Effector memory CD8-positive, alpha-beta T cell (primary cell): Measurements from ENCODE around the gene TTBK1.

ENCODE experiments used
- ATAC-seq: fragments of 150-1000 bp; cut with Tn5 transposase; replicated peaks from 2 replicates; pipeline ENCODE4 v1.10.0; 2021; ENCODE audit warnings: mild to moderate bottlenecking, moderate library complexity
- DNase-seq, 3 experiments: peaks; one replicate each; pipeline ENCODE4 v3.0.0; 2021
- H3K27ac Mint-ChIP-seq, 2 donors: one replicate each; pipeline ENCODE4 v1.8.0; 2022; ENCODE audit warnings: mild to moderate bottlenecking in 2 of 2, mixed read lengths in 2 of 2, moderate library complexity in 2 of 2
- H3K27me3 Mint-ChIP-seq, 2 donors: one replicate each; pipeline ENCODE4 v1.8.0; 2022; ENCODE audit warnings: mixed read lengths in 2 of 2
- H3K36me3 Mint-ChIP-seq: one replicate; pipeline ENCODE4 v1.8.0; 2022; ENCODE audit warnings: mild to moderate bottlenecking, moderate library complexity, mixed read lengths; ENCODE audit not compliant: insufficient read depth
- H3K4me1 Mint-ChIP-seq, 2 donors: one replicate each; pipeline ENCODE4 v1.8.0; 2022; ENCODE audit warnings: low read depth in 2 of 2, mixed read lengths in 2 of 2
- H3K4me3 Mint-ChIP-seq, 2 donors: one replicate each; pipeline ENCODE4 v1.8.0; 2022; ENCODE audit warnings: mild to moderate bottlenecking in 2 of 2, mixed read lengths in 2 of 2, moderate library complexity in 2 of 2
- H3K9me3 Mint-ChIP-seq, 2 donors: one replicate each; pipeline ENCODE4 v1.8.0; 2022; ENCODE audit warnings: mixed read lengths in 2 of 2

The TTBK1 gene

GRCh38 chr6:43306086-43306485, 62.8 kb downstream of the TTBK1 start:
- peaks cover 6 to 7% of the 10 kb centered on the region in 2 donors for H3K4me1 Mint-ChIP-seq
- no peaks in the 10 kb centered on the region for H3K36me3 Mint-ChIP-seq
- DNase-seq (no peak), ATAC-seq (no peak)
- no peaks in the 10 kb centered on the region for H3K9me3 Mint-ChIP-seq
- H3K27me3 Mint-ChIP-seq, result peaks cover 8 to 30% of the 10 kb centered on the region in 2 donors
- H3K4me3 Mint-ChIP-seq, result no peak overlapping the region
- peak overlapping the region in 1 of 2 donors; percentile 39 for H3K27ac Mint-ChIP-seq

GRCh38 chr6:43307451-43308100, 64.3 kb downstream of the TTBK1 start:
- H3K27me3 Mint-ChIP-seq, result peaks cover 5 to 20% of the 10 kb centered on the region in 2 donors
- H3K27ac Mint-ChIP-seq, result no peak overlapping the region
- no peaks in the 10 kb centered on the region for H3K9me3 Mint-ChIP-seq
- H3K36me3 Mint-ChIP-seq, result no peaks in the 10 kb centered on the region
- DNase-seq (no peak), ATAC-seq (no peak)
- H3K4me1 Mint-ChIP-seq, result peaks cover 6 to 7% of the 10 kb centered on the region in 2 donors
- H3K4me3 Mint-ChIP-seq, result peak overlapping the region; percentile 4 to 57

GRCh38 chr6:43308101-43308989, 65.1 kb downstream of the TTBK1 start, which contains the start of gene CRIP3:
Gene CRIP3 (minus strand): TSS chr6:43308826. CDS start chr6:43308792, 34 bp downstream.
- Mint-ChIP-seq H3K27me3 (peaks cover 5 to 17% of the 10 kb centered on the region in 2 donors), H3K27ac (peak within 1 kb of the TSS in 1 of 2 donors; percentile 87), H3K4me3 (peak within 1 kb of the TSS; percentile 74), H3K4me1 (peaks cover 6 to 7% of the 10 kb centered on the region in 2 donors), H3K9me3 (no peaks in the 10 kb centered on the region), H3K36me3 (no peaks in the 10 kb centered on the region)
- peak; percentile 85 for ATAC-seq
- DNase-seq, result peak; percentile 14 to 26 (median 25)

- Mint-ChIP-seq H3K36me3 (no peaks in the 10 kb centered on the region), H3K4me3 (peak overlapping the region; percentile 74), H3K9me3 (no peaks in the 10 kb centered on the region), H3K27ac (peak overlapping the region in 1 of 2 donors; percentile 87), H3K27me3 (peaks cover 5 to 17% of the 10 kb centered on the region in 2 donors), H3K4me1 (peaks cover 6 to 7% of the 10 kb centered on the region in 2 donors)
- ATAC-seq, result no peak
- DNase-seq, result no peak
Measured at GRCh38 chr6:43308990-43309477, 65.8 kb downstream of the TTBK1 start.

GRCh38 chr6:43310134-43310533, 66.9 kb downstream of the TTBK1 start:
- peaks cover 5 to 17% of the 10 kb centered on the region in 2 donors for H3K27me3 Mint-ChIP-seq
- H3K36me3 Mint-ChIP-seq, result no peaks in the 10 kb centered on the region
- ATAC-seq, result no peak
- no peak overlapping the region for H3K4me3 Mint-ChIP-seq
- H3K27ac Mint-ChIP-seq, result no peak overlapping the region
- peaks cover 6 to 7% of the 10 kb centered on the region in 2 donors for H3K4me1 Mint-ChIP-seq
- no peak for DNase-seq
- H3K9me3 Mint-ChIP-seq, result no peaks in the 10 kb centered on the region

DNA sequence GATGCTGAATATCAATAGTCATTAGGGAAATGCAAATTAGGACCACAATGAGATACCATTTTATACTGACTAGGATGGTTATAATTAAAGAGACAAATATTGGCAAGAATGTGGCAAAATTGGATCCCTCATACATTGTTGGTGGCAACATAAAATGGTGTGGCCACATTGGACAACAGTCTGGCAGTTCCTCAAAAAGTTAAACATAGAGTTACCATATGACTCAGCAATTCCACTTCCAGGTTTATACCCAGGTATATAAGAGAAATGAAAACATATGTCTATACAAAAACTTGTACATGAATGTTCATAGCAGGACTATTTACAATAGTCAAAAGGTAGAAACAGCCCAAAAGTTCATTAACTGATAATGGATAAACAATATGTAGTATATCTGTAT, 67.3 kb downstream of the TTBK1 start:
- Mint-ChIP-seq H3K27ac (no peak overlapping the region), H3K27me3 (peaks cover 5 to 17% of the 10 kb centered on the region in 2 donors), H3K4me1 (peaks cover 7 to 9% of the 10 kb centered on the region in 2 donors), H3K36me3 (no peaks in the 10 kb centered on the region), H3K9me3 (no peaks in the 10 kb centered on the region), H3K4me3 (no peak overlapping the region)
- DNase-seq (no peak), ATAC-seq (no peak)

GRCh38 chr6:43311666-43312065, 68.4 kb downstream of the TTBK1 start:
- Mint-ChIP-seq H3K27ac (no peak overlapping the region), H3K27me3 (peaks cover 5 to 12% of the 10 kb centered on the region in 2 donors), H3K4me3 (no peak overlapping the region), H3K4me1 (peaks cover 7 to 9% of the 10 kb centered on the region in 2 donors), H3K36me3 (no peaks in the 10 kb centered on the region), H3K9me3 (no peaks in the 10 kb centered on the region)
- ATAC-seq (no peak), DNase-seq (no peak)

DNA sequence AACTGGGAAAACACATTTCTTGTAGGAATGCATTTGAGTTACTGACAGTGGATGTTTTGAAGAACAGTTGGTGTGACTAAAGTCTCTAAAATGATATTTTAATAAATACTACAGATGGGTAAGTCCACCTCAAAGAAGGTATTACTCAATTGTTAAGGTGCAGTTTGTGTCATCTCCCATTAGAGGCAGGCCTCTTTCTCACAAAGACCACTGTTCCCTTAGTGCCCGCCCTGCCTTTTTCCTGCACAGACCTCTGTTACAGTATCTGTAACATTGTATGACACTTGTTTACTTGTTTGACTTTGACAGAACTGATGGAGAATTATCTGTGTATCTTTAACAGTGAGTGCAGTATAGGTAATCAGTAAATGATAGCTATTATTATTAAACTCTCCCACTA, 70.5 kb downstream of the TTBK1 start:
- no peak for ATAC-seq
- H3K9me3 Mint-ChIP-seq, result no peaks in the 10 kb centered on the region

GRCh38 chr6:43318011-43318410, 74.7 kb downstream of the TTBK1 start:
- DNase-seq, result no peak
- H3K27me3 Mint-ChIP-seq, result no peaks in the 10 kb centered on the region
- H3K4me1 Mint-ChIP-seq, result peaks cover 0 to 2% of the 10 kb centered on the region in 2 donors
- no peaks in the 10 kb centered on the region for H3K36me3 Mint-ChIP-seq
- H3K9me3 Mint-ChIP-seq, result no peaks in the 10 kb centered on the region
- ATAC-seq, result no peak
- H3K27ac Mint-ChIP-seq, result peak overlapping the region in 1 of 2 donors; percentile 35
- no peak overlapping the region for H3K4me3 Mint-ChIP-seq

More for the DNA sequence above, 70.5 kb downstream of the TTBK1 start:
- no peak overlapping the region for H3K27ac Mint-ChIP-seq
- peaks cover under 1 to 3% of the 10 kb centered on the region in 2 donors for H3K4me1 Mint-ChIP-seq
- no peak for DNase-seq
- no peaks in the 10 kb centered on the region for H3K36me3 Mint-ChIP-seq
- no peak overlapping the region for H3K4me3 Mint-ChIP-seq
- peaks cover 0 to 8% of the 10 kb centered on the region in 2 donors for H3K27me3 Mint-ChIP-seq

GRCh38 chr6:43325876-43326275, 82.6 kb downstream of the TTBK1 start:
- no peak overlapping the region for H3K27ac Mint-ChIP-seq
- H3K4me3 Mint-ChIP-seq, result no peak overlapping the region
- ATAC-seq (no peak), DNase-seq (no peak)
- H3K9me3 Mint-ChIP-seq, result no peaks in the 10 kb centered on the region
- H3K27me3 Mint-ChIP-seq, result no peaks in the 10 kb centered on the region
- no peaks in the 10 kb centered on the region for H3K4me1 Mint-ChIP-seq
- H3K36me3 Mint-ChIP-seq, result peaks cover 3% of the 10 kb centered on the region

DNA sequence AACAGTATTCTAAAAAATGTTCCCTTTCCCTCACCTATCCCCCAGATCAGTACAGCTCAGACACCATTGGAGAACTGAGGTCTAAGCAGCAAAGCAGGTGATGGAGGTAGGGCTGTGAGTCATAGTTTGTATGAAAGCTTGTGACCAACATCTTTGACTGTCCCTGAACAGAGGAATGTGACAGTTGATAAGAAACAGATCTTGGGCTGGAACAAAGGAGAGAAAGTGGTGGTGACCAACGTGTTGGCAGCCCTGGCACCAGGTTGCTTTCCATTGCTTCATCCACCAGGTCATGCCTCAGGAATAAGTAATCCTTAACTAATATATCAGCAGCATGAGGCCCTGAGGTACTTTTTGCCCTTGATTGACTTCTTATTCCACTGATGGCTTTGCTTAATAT, 85.2 kb downstream of the TTBK1 start:
- DNase-seq, result no peak
- H3K9me3 Mint-ChIP-seq, result no peaks in the 10 kb centered on the region
- no peak overlapping the region for H3K27ac Mint-ChIP-seq
- H3K4me1 Mint-ChIP-seq, result peaks cover 2 to 5% of the 10 kb centered on the region in 2 donors
- H3K36me3 Mint-ChIP-seq, result peaks cover 3% of the 10 kb centered on the region
- no peak overlapping the region for H3K4me3 Mint-ChIP-seq
- H3K27me3 Mint-ChIP-seq, result no peaks in the 10 kb centered on the region
- ATAC-seq, result no peak

DNA sequence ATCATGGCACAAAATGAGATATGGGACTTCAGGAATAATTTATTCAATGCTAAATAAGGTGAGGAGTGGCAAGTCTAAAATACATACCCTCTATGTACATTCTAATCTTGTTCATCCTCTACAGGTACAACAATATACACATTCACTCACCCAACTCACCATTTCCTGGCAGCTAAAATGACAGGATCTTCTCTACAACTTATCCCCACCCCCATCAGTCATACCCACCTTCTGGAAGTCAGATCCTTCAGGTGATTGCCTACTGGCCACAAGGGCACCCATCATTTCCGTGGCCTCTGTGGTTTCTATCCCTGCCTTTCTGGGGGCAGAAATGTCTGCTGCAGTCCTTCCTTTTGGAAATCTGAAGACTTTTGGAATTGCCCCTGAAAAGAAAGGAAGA, 88.2 kb downstream of the TTBK1 start:
- ATAC-seq, result no peak
- no peak overlapping the region for H3K27ac Mint-ChIP-seq

DNA sequence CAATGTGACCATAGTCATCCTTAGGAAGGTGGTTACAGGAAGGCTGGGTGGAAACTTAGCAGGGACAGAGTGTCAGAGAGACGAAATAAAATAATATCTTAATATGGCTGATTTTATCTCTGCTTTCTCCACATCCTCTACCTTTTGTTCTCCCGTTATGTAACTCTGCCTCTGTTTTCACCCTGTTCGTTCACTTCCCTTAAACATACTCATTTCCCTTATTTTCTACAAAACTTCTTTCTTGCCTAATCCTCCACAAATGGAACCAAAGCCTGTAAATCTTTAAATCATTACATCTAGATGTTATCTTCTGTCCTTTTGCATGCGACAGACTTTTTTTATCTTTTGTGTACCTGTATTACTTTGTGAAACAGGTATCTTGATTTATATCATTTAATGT, 88.6 kb downstream of the TTBK1 start:
- Mint-ChIP-seq H3K9me3 (no peaks in the 10 kb centered on the region), H3K36me3 (peaks cover 4% of the 10 kb centered on the region), H3K4me3 (no peak overlapping the region), H3K27ac (peak overlapping the region in 1 of 2 donors; percentile 5), H3K27me3 (no peaks in the 10 kb centered on the region), H3K4me1 (peaks cover 2 to 5% of the 10 kb centered on the region in 2 donors)
- DNase-seq (no peak), ATAC-seq (no peak)

More for the DNA sequence above, 88.2 kb downstream of the TTBK1 start:
- Mint-ChIP-seq H3K4me3 (no peak overlapping the region), H3K9me3 (no peaks in the 10 kb centered on the region), H3K4me1 (peaks cover 2 to 5% of the 10 kb centered on the region in 2 donors), H3K27me3 (no peaks in the 10 kb centered on the region), H3K36me3 (peaks cover 6% of the 10 kb centered on the region)
- DNase-seq, result no peak
